SKM-1 treated with dmso at 0.1 percent for 144 hours (cell line): ENCODE measurements around the gene DDT.
"Not testable (repeated sequence)": the region's sequence is repeated elsewhere in the genome, so short reads cannot be mapped to it uniquely, and the experiment has no call there.

ENCODE experiments used
- DNase-seq: peaks from one replicate; lab custom pipeline; 2025; ENCODE audit not compliant: unreplicated experiment; lab: John Stamatoyannopoulos, UW

The DDT gene

DNA sequence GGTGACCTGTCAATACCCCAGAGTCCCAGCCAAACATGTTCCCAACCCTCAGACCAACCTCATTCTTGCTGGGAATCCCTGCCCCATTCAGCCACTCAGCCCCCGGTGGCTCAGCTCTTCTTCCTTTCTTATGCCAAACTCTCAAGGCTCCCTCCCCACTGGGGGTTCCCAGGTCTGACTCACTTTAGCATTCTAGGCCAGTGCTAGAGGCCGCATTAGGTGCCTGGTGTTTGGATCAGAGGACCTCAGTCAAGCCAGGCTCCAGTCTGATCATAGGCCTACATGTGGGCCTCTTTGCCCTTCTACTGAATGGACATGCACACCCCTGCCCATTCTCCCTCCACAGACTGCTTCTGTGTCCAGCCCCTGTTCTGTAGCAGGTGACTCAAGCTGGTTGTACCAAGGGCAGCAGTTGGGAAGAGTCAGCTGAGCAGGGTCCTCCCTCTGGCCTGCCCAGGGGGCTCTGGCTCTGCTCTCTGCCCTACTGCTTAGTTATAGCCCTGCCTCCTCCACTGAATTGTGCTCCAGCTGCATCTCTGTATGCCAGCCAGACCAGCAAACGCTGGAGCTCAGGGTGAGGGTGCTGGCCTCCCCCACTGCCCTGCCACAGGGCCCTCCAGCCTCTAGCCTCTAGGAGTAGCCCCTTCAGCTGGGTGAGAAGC lies 15.5 kb upstream of the DDT start:
- DNase-seq = not testable (repeated sequence)

DNA sequence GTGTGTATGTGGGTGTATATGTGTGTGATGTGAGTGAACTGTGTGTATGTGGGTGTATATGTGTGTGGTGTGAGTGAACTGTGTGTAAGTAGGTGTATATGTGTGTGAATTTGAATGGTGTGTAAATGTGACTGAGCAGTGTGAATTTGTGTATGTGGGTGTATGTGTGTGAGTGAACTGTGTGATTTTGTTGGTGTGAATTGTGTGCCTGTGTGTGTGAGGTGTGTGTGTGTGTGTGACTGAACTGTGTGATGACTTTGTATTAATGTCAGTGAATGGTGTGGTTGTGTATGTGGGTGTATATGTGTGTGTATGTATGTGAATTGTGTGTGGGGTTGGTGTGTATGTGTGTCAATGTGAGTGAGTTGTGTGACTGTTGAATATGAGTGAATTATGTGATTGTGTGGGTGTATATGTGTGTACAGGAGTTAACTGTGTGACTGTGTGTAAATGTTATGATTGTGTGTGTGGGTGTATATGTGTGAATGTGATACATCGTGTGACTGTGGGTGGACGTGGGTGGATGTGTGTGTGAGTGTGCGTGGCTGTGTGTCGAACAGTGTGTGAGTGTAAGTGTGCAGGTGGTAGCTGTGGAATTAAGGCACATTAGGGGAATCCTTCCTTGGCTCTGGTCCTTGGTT lies 12.4 kb upstream of the DDT start:
- DNase-seq = not testable (repeated sequence)

DNA sequence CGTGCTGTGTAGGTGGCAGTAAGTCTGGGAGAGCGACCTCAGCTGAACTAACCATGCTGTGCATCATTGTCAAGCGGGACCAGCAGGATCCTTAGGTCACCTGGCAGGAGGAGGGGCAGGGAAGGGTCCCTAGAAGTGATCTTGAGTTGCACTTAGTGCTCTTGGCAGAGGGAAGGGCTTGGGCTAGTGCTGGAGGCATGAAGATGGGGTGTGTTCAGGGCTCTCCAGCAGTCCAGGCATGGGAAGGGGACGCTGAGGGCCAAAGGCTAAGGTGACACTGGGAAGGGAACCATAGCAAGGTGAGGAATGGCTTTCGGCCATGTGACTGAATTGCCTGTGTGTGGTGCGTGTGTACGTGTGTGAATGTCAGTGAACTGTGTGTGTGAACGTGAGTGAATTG lies 11.8 kb upstream of the DDT start:
- DNase-seq = not testable (repeated sequence)

DNA sequence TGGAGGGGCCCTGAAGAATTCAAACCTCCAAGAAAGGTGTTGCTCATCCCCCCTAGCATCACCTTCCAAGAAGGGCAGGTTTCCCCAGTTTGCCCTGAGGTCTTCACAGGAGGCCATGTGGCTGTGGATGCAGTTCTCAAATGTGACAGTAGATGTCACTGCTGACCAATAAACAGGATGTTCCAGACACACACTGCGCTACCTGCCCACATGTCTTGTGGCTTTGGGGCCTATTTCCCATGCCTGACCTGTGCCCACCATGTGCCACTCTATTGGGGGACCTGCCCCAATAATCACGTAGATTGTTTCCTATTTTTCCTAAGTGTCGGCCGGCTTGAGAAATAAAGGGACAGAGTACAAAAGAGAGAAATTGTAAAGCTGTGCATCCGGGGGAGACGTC lies 10.2 kb upstream of the DDT start:
- DNase-seq = no peak

DNA sequence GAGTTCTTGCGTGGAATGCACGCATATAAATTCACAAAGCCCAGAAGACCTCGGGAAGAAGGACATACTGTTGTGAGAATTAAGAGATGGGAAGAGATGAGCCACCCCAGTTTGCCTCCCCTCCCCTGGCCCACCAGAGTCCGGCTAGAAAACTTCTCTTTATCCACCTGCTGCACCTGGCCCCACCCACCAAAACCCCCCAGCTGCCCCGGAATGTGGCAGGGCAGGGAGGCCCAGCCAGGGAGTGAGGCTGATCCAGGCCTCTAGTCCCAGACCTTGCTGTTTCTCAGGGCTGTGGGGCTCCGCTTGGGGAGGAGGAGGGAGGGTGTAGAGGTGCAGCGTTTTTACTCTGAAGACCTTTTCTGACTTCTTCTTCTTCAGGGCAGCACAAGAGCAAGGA lies 6.3 kb upstream of the DDT start:
- not testable (repeated sequence) for DNase-seq

DNA sequence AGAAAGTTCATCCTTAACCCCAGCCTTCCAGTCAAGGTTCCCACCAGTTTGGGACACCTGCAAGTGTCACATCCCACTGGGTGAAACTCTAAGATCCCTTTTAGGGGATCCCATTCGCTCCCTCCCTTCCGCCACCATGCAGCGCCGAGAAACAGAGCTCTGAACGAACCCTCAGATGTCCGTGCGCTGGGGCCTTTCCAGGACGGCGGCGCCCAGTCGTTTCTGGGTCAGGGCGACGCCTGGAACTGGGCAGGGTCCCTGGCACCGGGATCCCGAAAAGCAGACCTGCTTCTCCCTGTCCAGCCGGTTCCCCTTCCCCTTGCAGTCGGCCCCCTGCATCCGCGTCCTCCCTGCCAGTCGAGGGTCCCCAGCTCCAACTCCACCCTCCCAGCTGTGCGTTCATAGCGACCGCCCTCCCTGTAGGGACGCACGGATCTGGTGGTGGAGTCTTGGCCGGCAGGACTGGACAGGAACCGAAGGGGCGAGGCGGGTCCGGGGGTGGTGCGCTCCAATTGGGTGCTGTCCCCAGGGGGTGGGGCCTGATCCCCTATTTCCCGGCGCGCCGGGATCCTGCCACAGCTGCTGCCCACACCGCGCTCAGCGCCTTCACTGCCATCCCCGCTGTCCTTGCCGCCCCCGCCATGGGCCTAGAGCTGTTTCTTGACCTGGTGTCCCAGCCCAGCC lies 5.5 kb upstream of the DDT start, which contains the start of gene GSTT2:
GSTT2 (plus strand) TSS at position 578 of the 684 bp plus-strand sequence.
- not testable (repeated sequence) for DNase-seq

DNA sequence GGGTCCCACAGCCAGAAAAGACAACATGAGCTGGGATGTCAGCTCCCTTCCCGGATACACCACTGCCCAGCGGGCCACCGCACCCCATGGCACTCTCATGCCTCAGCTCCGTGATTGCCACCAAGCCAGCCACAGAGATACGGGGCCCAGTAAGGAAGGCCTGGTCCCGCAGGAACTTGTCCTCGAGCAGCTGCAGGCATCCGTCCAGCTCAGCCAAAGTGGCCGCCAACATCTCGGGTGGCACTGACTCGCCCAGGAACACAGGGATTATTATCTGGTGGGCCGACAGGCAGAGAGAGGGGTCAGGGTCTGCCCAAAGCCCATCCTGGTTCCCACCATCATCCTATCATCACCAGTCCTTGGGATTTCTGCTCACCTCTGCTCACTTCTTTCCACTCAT lies 3.1 kb upstream of the DDT start:
- DNase-seq = not testable (repeated sequence)

DNA sequence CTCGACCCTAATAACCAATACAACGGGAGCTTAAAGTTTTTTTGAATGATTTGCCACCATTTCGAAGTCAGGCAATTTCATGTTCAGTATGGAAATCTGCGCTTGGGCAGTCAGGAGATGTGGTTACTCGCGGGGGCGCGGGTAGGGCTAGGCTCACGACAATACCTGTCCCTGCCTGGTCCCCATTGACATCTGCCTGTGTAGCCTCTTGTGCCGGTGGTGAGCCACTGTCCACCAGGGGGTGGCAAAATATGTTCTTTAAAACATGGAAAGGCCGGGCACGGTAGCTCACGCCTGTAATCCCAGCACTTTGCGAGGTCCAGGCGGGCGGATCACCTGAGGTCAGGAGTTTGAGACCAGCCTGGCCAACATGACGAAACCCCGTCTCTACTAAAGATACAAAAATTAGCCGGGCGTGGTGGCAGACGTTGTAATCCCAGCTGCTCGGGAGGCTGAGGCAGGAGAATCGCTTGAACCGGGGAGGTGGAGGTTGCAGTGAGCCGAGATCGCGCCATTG lies 653 bp upstream of the DDT start:
- DNase-seq = not testable (repeated sequence)

DNA sequence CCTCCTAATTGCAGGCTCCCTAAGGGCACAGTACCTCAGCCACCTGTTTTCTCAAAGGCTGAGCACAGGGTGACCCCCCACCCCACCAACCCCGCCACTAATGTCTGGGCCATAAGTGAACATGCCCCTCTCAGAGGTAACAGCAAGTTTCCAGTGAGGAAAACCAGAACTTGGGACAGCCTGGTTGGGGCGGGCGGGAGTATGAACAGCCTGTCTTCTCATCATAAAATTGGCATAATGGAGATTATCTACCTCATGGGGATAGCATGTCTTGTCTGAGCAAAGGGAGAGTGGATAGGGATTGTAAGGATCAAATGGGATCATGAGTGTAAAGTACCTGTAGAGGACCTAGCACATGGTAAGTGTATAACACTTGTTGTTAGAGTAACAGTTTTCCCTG lies 2.3 kb downstream of the DDT start:
- not testable (repeated sequence) for DNase-seq

DNA sequence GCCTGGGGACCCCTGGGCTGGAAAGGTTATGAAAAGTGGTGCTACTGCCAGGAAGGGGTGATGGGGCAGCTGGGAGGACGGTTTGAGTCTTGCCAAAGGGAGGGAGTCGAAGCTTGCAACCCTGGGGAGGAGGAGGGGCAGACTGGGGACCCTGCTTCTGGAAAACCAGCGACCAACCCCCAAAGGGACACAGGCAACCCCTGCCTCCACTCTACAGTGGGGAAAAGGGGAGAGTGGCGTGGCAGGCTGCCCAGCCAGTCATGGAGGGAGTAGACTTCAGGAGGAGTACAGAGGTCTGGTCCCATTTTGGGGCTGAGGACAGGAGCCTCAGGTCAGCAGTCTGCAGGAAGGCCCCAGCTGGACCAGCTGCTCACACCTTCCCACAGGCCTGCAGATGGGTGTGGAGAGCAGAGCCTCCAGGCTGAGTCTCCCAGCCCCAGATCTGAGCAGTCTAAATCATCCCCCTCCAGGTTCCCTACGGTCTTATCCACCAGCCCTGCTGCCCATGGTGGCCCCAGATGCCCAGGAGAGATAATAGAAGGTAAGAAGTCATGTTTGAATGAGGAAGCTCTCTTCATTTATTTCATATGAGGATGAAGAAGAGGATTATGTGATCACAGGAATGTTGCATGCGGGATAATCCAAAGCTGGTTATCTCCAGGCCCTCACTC lies 3.3 kb downstream of the DDT start:
- no peak for DNase-seq

DNA sequence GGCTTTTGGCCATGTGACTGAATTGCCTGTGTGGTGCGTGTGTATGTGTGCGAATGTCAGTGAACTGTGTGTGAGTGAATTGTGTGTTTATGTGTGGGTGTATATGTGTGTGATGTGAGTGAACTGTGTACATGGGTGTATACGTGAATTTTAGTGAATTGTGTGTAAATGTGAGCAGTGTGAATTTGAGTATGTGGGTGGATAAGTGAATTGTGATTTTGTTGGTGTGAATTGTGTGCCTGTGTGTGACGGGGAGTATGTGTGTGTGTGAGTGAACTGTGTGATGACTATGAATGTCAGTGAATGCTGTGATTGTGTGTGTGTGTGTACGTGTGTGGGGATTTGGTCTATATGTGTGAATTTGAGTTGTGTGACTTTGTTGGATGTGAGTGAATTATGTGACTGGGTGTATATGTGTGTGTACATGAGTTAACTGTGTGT lies 4.0 kb downstream of the DDT start:
- no peak for DNase-seq

DNA sequence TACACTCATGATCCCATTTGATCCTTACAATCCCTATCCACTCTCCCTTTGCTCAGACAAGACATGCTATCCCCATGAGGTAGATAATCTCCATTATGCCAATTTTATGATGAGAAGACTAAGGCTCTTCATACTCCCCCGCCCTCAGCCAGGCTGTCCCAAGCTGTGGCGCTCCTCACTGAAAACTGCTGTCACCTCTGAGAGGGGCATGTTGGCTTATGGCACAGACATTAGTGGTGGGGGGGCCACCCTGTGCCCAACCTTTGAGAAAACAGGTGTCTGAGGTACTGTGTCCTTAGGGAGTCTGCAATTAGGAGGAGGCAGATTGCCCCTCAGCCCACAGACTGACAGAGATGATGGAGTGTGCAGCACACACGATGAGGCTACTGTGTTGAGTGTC lies 5.2 kb downstream of the DDT start:
- DNase-seq = no peak

DNA sequence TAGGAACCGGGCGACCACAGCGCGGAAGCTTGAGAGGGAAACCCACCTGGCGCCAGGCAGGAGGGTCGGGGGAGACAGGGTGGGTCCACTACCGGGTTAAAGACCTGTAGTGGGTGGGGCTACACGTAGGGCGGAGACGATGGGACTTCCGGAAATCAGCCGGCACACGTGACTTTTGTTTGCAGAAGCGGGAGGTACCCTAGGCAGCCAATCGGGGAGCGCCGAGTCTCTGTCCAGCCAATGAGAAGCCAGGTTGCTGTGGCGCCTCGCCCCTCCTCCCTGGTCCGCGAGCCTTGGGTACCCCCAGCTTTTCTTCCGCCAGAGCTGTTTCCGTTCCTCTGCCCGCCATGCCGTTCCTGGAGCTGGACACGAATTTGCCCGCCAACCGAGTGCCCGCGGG lies 7.7 kb downstream of the DDT start, which contains the start of gene DDTL:
DDTL (plus strand) TSS at position 321 of the 400 bp plus-strand sequence; CDS start at position 348, 27 bp downstream.
- DNase-seq = not testable (repeated sequence)

DNA sequence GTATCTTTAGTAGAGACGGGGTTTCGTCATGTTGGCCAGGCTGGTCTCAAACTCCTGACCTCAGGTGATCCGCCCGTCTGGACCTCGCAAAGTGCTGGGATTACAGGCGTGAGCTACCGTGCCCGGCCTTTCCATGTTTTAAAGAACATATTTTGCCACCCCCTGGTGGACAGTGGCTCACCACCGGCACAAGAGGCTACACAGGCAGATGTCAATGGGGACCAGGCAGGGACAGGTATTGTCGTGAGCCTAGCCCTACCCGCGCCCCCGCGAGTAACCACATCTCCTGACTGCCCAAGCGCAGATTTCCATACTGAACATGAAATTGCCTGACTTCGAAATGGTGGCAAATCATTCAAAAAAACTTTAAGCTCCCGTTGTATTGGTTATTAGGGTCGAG lies 8.1 kb downstream of the DDT start:
- not testable (repeated sequence) for DNase-seq

DNA sequence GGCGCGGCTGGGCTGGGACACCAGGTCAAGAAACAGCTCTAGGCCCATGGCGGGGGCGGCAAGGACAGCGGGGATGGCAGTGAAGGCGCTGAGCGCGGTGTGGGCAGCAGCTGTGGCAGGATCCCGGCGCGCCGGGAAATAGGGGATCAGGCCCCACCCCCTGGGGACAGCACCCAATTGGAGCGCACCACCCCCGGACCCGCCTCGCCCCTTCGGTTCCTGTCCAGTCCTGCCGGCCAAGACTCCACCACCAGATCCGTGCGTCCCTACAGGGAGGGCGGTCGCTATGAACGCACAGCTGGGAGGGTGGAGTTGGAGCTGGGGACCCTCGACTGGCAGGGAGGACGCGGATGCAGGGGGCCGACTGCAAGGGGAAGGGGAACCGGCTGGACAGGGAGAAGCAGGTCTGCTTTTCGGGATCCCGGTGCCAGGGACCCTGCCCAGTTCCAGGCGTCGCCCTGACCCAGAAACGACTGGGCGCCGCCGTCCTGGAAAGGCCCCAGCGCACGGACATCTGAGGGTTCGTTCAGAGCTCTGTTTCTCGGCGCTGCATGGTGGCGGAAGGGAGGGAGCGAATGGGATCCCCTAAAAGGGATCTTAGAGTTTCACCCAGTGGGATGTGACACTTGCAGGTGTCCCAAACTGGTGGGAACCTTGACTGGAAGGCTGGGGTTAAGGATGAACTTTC lies 13.0 kb downstream of the DDT start, which contains the start of gene GSTT2B:
GSTT2B (minus strand) TSS at position 112 of the 688 bp plus-strand sequence; CDS start at position 48, 64 bp downstream.
- DNase-seq = not testable (repeated sequence)

DNA sequence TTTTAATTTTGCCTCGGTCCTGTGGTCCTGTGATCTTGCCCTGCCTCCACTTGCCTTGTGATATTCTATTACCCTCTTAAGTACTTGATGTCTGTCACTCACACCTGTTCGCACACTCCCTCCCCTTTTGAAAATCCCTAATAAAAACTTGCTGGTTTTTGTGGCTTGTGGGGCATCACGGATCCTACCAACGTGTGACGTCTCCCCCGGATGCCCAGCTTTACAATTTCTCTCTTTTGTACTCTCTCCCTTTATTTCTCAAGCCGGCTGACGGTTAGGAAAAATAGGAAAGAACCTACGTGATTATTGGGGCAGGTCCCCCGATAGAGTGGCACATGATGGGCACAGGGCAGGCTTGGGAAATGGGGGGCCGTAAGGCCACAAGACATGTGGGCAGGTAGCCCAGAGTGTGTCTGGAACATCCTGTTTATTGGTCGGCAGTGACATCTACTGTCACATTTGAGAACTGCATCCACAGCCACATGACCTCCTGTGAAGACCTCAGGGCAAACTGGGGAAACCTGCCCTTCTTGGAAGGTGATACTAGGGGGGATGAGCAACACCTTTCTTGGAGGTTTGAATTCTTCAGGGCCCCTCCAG lies 17.8 kb downstream of the DDT start:
- DNase-seq = peak; percentile 31

DNA sequence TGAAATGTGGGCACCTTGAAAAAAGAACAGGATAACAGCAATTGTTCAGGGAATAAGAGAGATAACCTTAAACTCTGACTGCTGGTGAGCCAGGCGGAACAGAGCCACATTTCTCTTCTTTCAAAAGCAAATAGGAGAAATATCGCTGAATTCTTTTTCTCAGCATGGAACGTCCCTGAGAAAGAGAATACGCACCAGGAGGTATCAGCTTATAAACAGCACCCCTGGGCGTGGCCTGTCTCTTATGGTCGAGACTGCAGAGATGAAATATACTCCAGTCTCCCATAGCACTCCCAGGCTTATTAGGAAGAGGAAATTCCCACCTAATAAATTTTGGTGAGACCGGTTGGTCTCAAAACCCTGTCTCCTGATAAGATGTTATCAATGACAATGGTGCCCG lies 18.4 kb downstream of the DDT start:
- not testable (repeated sequence) for DNase-seq

DNA sequence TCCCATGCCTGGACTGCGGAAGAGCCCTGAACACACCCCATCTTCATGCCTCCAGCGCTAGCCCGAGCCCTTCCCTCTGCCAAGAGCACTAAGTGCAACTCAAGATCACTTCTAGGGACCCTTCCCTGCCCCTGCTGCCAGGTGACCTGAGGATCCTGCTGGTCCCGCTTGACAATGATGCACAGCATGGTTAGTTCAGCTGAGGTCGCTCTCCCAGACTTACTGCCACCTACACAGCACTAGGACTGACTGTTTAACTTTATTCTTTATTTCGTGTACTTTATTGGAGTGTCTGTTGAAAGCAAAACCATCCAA lies 19.3 kb downstream of the DDT start:
- DNase-seq = not testable (repeated sequence)

DNA sequence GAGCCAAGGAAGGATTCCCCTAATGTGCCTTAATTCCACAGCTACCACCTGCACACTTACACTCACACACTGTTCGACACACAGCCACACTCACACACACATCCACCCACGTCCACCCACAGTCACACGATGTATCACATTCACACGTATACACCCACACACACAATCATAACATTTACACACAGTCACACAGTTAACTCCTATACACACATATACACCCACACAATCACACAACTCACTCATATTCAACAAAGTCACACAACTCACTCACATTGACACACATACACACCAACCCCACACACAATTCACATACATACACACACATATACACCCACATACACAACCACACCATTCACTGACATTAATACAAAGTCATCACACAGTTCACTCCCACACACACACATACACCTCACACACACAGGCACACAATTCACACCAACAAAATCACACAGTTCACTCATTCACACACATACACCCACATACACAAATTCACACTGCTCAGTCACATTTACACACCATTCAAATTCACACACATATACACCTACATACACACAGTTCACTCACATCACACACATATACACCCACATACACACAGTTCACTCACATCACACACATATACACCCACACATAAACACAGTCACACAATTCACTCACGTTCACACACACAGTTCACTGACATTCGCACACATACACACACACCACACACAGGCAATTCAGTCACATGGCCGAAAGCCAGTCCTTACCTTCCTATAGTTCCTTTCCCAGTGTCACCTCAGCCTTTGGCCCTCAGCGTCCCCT lies 19.8 kb downstream of the DDT start:
- not testable (repeated sequence) for DNase-seq
